Mammary epithelial cell (primary cell): Measurements from ENCODE around the gene ERBB2.

ENCODE experiments used
- CTCF ChIP-seq, 2 donors: IDR thresholded peaks in 1 of 2; conservative IDR thresholded peaks in 1 of 2; 2 replicates each; pipeline ENCODE4 v1.5.1; 2011 to 2012; ENCODE audit warnings: inconsistent platforms in 2 of 2, low read length in 2 of 2, mild to moderate bottlenecking in 2 of 2, control low read depth in 1 of 2, low read depth in 1 of 2; ENCODE audit not compliant: insufficient read depth in 1 of 2; ENCODE audit errors: extremely low read depth in 1 of 2
- EZH2 ChIP-seq: IDR thresholded peaks from 2 replicates; pipeline ENCODE4 v1.6.1; 2012; ENCODE audit warnings: low read length, inconsistent platforms, borderline replicate concordance

- no peak for TF ChIP-seq CTCF (conservative IDR thresholded peaks at IDR 0.05 in 1 of 2, IDR thresholded peaks at IDR 0.05 in 1 of 2; ENCODE audit: extremely low read depth in 1 of 2, insufficient read depth in 1 of 2, low read depth in 1 of 2, low read length in 2 of 2)
- no peak for TF ChIP-seq EZH2
Measured at GRCh38 chr17:39688475-39688835, 11.4 kb upstream of the ERBB2 start.
